GM12878 (cell line): ENCODE data around the gene TUBA1B. TPM values are rescaled to one million over a fixed set of nuclear protein-coding genes. Genes with fewer than 3 reads are reported as not detected.

Experiments
- ATAC-seq: fragments of 200-7000 bp; cut with Tn5 transposase; 3 replicates; pipeline ENCODE4 v1.9.1; 2020; ENCODE audit warnings: mild to moderate bottlenecking, moderate library complexity
- BruUV-seq: library from RNA; stranded (reverse); fragments of 400-500 nt; replicated peaks from 2 replicates; lab custom pipeline; 2021; lab: Mats Ljungman, UMichigan
- CTCF ChIA-PET: fragments of 300-600 bp; sonication (Branson Sonifier 250); formaldehyde crosslinking; extraction: SDS; loops from one replicate; lab custom pipeline; 2021; ENCODE audit warnings: inconsistent platforms; lab: Yijun Ruan, JAX
- POLR2A ChIA-PET: fragments of 350-600 bp; formaldehyde crosslinking; extraction: SDS; loops from one replicate; lab custom pipeline; 2021; ENCODE audit warnings: inconsistent platforms; lab: Charles Lee
- RAD21 ChIA-PET: fragments of 300-600 bp; sonication (Branson Sonifier 250); formaldehyde crosslinking; loops from one replicate; lab custom pipeline; 2023; ENCODE audit warnings: antibody characterized with exemption; ENCODE audit not compliant: unreplicated experiment; lab: Charles Lee
- SMC1A ChIA-PET: fragments of 300-600 bp; sonication (Branson Sonifier 250); formaldehyde crosslinking; loops from one replicate; lab custom pipeline; 2023; ENCODE audit not compliant: unreplicated experiment, uncharacterized antibody; lab: Charles Lee
- DNase-seq: peaks from one replicate; pipeline ENCODE4 v3.0.0-alpha.2; 2011; ENCODE audit warnings: low read depth, low spot score
- FAIRE-seq: peaks from 3 replicates; lab custom pipeline; 2011; peaks lifted over from hg19 to GRCh38; lab: Jason Lieb, UNC
- H2AFZ ChIP-seq: 2 replicates; pipeline ENCODE4 v1.6.0; 2011; ENCODE audit warnings: low read depth, low read length, control low read depth; ENCODE audit not compliant: control insufficient read depth
- H3K27ac ChIP-seq: 2 replicates; pipeline ENCODE4 v1.5.1; 2011; ENCODE audit warnings: control low read depth; ENCODE audit not compliant: control insufficient read depth, insufficient read depth
- H3K27me3 ChIP-seq, 2 experiments: replicated peaks in 1 of 2; 2 replicates each; pipeline versions ENCODE4 v1.6.0 to v1.6.1; 2011; ENCODE audit warnings: low read length in 1 of 2; ENCODE audit not compliant: control insufficient read depth in 2 of 2, insufficient read depth in 2 of 2
- H3K36me3 ChIP-seq, 2 experiments: 2 replicates each; pipeline ENCODE4 v1.5.1; 2011; ENCODE audit warnings: low read length in 1 of 2; ENCODE audit not compliant: control insufficient read depth in 2 of 2, insufficient read depth in 2 of 2
- H3K4me1 ChIP-seq: 2 replicates; pipeline ENCODE4 v1.6.1; 2011; ENCODE audit warnings: mild to moderate bottlenecking, low read length, moderate library complexity, mixed read lengths; ENCODE audit not compliant: control insufficient read depth, insufficient read depth
- H3K4me2 ChIP-seq: 2 replicates; pipeline ENCODE4 v1.6.0; 2011; ENCODE audit warnings: control low read depth; ENCODE audit not compliant: control insufficient read depth, insufficient read depth
- H3K4me3 ChIP-seq: fragments of 200-600 bp; sonication (generic); 2 replicates; pipeline ENCODE4 v1.5.1; 2016
- H3K79me2 ChIP-seq: 2 replicates; pipeline ENCODE4 v1.6.0; 2011; ENCODE audit warnings: low read length; ENCODE audit not compliant: control insufficient read depth, insufficient read depth
- H3K9ac ChIP-seq: 2 replicates; pipeline ENCODE4 v1.8.0; 2011; ENCODE audit warnings: low read length, control low read depth, mixed read lengths; ENCODE audit not compliant: control insufficient read depth, insufficient read depth
- H3K9me3 ChIP-seq: replicated peaks from 3 replicates; pipeline ENCODE4 v1.5.1; 2011; ENCODE audit warnings: mild to moderate bottlenecking, low read length; ENCODE audit not compliant: control insufficient read depth, insufficient read depth
- H4K20me1 ChIP-seq: 2 replicates; pipeline ENCODE4 v1.6.0; 2011; ENCODE audit not compliant: control insufficient read depth, insufficient read depth
- EGR1 ChIP-seq, 2 experiments: IDR thresholded peaks; 1 replicate in 1 of 2; 2 replicates in 1 of 2; pipeline ENCODE4 v1.6.1; 2011 to 2012; ENCODE audit warnings: low read depth in 2 of 2, low read length in 2 of 2, borderline replicate concordance in 1 of 2, mild to moderate bottlenecking in 1 of 2, moderate library complexity in 1 of 2
- SREBF2 ChIP-seq: IDR thresholded peaks from 2 replicates; pipeline ENCODE4 v1.6.1; 2012; ENCODE audit warnings: mild to moderate bottlenecking, low read length
- WGBS: methylation state at CpG from one replicate; pipeline ENCODE4 v1.1.6; 2016; ENCODE audit warnings: low lambda C conversion rate; ENCODE audit not compliant: insufficient replicate concordance, insufficient coverage; ENCODE audit errors: missing lambda C conversion rate; 5-methylcytosine and 5-hydroxymethylcytosine counted together
- in situ Hi-C: fragments of 300-500 bp; cut with MboI; formaldehyde crosslinking; loops from 9 replicates; pipeline ENCODE4 v1.14.3; 2018; ENCODE audit warnings: mixed read lengths
- intact Hi-C: fragments of 100-400 bp; cut with micrococcal nuclease; formaldehyde crosslinking; loops from one replicate; pipeline ENCODE4 v1.14.2; 2022; ENCODE audit not compliant: unreplicated experiment
- polyA plus RNA-seq, 11 experiments: library from polyadenylated mRNA; depleted of rRNA in 4 of 11; unstranded in 6 of 11; stranded (reverse) in 5 of 11; fragments of >200 nt; fragmentation: Nextera tagmentation in 4 of 11; fragmentation: Illumina TruSeq in 1 of 11; extraction: Ambion mirVana in 4 of 11; extraction: Trizol in 1 of 11; gene quantifications; 1 replicate in 1 of 11; 2 replicates in 10 of 11; pipeline versions ENCODE4 v1.2.1 to v1.2.3, GENCODE V29; 2011 to 2016; ENCODE audit warnings: inconsistent platforms in 2 of 11, missing spikeins in 2 of 11, low read depth in 1 of 11
- total RNA-seq, 4 experiments: library from RNA; depleted of rRNA in 3 of 4; stranded (reverse); fragments of >200 nt in 3 of 4; fragmentation: Illumina TruSeq in 1 of 4; extraction: Trizol in 1 of 4; gene quantifications; 2 replicates each; pipeline versions ENCODE4 v1.2.1 to v1.2.3, GENCODE V29; 2013 to 2021
- TF ChIP-seq, protein P1 (sequence below): IDR thresholded peaks from 2 replicates; pipeline ENCODE4 v1.6.1; 2011; ENCODE audit warnings: low read depth, low read length, improper control_type of control experiment, borderline replicate concordance

Gene TUBA1B
- total and polyA plus RNA-seq, 10 of the 15 experiments (the other 5 are each of a cell fraction or from before 2014, with no cell fraction given): 2,328 to 4,712 (median 3,552) TPM

DNA sequence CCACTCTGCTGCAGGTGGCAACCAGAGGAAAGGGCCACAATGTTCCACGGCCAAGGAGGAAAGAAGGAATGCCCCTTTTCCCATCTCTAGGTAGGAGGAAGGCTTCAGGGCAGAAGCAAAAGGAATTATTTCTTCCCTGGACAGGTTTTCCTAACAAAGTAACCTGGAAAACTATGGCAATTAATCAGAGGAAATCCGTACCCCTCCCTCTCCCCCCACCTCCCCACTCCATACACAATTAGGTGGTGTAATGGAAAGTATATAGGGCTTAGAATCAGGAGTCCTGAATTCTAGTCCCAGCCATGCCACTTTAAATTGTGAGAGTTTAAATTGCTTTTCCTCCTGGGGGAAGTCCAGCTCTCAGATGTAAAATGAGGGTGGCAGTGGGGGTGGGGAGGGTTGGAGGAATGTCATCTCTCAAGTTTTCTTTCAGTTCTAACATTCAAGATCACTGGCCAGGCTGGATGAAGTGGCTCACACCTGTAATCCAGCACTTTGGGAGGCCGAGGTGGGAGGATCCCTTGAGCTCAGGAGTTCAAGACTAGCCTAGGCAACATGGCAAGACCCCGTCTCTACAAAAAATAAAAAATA is 38.3 kb downstream of the TUBA1B start:
- RAD21 ChIA-PET: interaction anchor here (0.6 to 5.9 kb wide), 11 partner anchors 11 to 143 kb away, joined by 3 to 66 read pairs (median 5); partner anchors contain the start of genes DDN, RHEBL1 and TUBA1B
- ATAC-seq (no peak), DNase-seq (no peak), FAIRE-seq (no peak)
- in situ Hi-C loops (no loop called here), intact Hi-C loops (loop anchor here (5.0 kb wide), 1 partner anchor 96 kb away; the partner anchor contains the start of gene DDN)
- Histone ChIP-seq H3K9ac (no peak overlapping the region), H3K4me2 (no peak overlapping the region), H4K20me1 (no peaks in the 10 kb centered on the region), H3K79me2 (no peaks in the 10 kb centered on the region), H3K4me1 (peaks cover 3% of the 10 kb centered on the region; the same call in 1 of the 2 replicates), H3K4me3 (no peak overlapping the region), H3K27me3 (peaks cover 32 to 45% of the 10 kb centered on the region in 2 experiments), H3K36me3 (peaks cover 0 to 3% of the 10 kb centered on the region in 2 experiments; a peak in 2 of 4 replicates), H3K27ac (no peak overlapping the region), H3K9me3 (no peaks in the 10 kb centered on the region), H2AFZ (no peak overlapping the region)
- POLR2A ChIA-PET: interaction anchor here (0.7 to 3.6 kb wide), 5 partner anchors 15 to 96 kb away, joined by 3 to 11 read pairs (median 7); partner anchors contain the start of genes LMBR1L and TUBA1B
- SMC1A ChIA-PET: interaction anchor here (1.0 to 6.8 kb wide), 8 partner anchors 8 to 241 kb away, joined by 3 to 64 read pairs (median 5); partner anchors contain the start of genes DDN, DDX23 and LMBR1L
- TF ChIP-seq SREBF2: no peak
- TF ChIP-seq EGR1 (IDR thresholded peaks at IDR 0.05; ENCODE audit: borderline replicate concordance in 1 of 2, low read depth in 2 of 2, low read length in 2 of 2): no peak
- TF ChIP-seq, protein P1, sequence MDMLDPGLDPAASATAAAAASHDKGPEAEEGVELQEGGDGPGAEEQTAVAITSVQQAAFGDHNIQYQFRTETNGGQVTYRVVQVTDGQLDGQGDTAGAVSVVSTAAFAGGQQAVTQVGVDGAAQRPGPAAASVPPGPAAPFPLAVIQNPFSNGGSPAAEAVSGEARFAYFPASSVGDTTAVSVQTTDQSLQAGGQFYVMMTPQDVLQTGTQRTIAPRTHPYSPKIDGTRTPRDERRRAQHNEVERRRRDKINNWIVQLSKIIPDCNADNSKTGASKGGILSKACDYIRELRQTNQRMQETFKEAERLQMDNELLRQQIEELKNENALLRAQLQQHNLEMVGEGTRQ: no peak
- CTCF ChIA-PET: interaction anchor here (0.7 to 12.2 kb wide), 18 partner anchors 8 to 143 kb away, joined by 3 to 244 read pairs (median 8); partner anchors contain the start of genes DDN, LMBR1L, RHEBL1 and TUBA1B
- no TSS peak for BruUV-seq
- 21% methylated on average over 4 of the region's 4 CpGs for WGBS
